ENCODE data around the gene GRAMD4.
"Not testable (repeated sequence)": the region's sequence is repeated elsewhere in the genome, so short reads cannot be mapped to it uniquely, and the experiment has no call there.

- TF ChIP-seq, protein P1, sequence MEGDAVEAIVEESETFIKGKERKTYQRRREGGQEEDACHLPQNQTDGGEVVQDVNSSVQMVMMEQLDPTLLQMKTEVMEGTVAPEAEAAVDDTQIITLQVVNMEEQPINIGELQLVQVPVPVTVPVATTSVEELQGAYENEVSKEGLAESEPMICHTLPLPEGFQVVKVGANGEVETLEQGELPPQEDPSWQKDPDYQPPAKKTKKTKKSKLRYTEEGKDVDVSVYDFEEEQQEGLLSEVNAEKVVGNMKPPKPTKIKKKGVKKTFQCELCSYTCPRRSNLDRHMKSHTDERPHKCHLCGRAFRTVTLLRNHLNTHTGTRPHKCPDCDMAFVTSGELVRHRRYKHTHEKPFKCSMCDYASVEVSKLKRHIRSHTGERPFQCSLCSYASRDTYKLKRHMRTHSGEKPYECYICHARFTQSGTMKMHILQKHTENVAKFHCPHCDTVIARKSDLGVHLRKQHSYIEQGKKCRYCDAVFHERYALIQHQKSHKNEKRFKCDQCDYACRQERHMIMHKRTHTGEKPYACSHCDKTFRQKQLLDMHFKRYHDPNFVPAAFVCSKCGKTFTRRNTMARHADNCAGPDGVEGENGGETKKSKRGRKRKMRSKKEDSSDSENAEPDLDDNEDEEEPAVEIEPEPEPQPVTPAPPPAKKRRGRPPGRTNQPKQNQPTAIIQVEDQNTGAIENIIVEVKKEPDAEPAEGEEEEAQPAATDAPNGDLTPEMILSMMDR (conservative IDR thresholded peaks at IDR 0.05; ENCODE audit: low read length), result not testable (repeated sequence)
- not testable (repeated sequence) for TF ChIP-seq EZH2phosphoT487 (IDR thresholded peaks at IDR 0.05; ENCODE audit: borderline replicate concordance, low read depth, low read length)
Observed at GRCh38 chr22:46642840-46643480, 22.8 kb downstream of the GRAMD4 start.
